Ishikawa (cell line): ENCODE data around the gene SHF.

Source experiments
- CEBPB ChIP-seq: IDR thresholded peaks from 2 replicates; pipeline ENCODE4 v1.6.1; 2012
- CREB1 ChIP-seq: IDR thresholded peaks from 2 replicates; pipeline ENCODE4 v1.6.1; 2012; ENCODE audit warnings: low read depth
- EGR1 ChIP-seq: IDR thresholded peaks from 2 replicates; pipeline ENCODE4 v1.6.1; 2012
- EP300 ChIP-seq: IDR thresholded peaks from 2 replicates; pipeline ENCODE4 v1.6.1; 2012; ENCODE audit warnings: borderline replicate concordance
- FOXM1 ChIP-seq: IDR thresholded peaks from 2 replicates; pipeline ENCODE4 v1.6.1; 2012; ENCODE audit warnings: low read depth, borderline replicate concordance
- MAX ChIP-seq: IDR thresholded peaks from 2 replicates; pipeline ENCODE4 v1.6.1; 2012
- NFIC ChIP-seq: IDR thresholded peaks from 2 replicates; pipeline ENCODE4 v1.6.1; 2012
- RAD21 ChIP-seq: IDR thresholded peaks from 2 replicates; pipeline ENCODE4 v1.6.1; 2012; ENCODE audit warnings: low read depth
- TAF1 ChIP-seq: IDR thresholded peaks from 2 replicates; pipeline ENCODE4 v1.6.1; 2012; ENCODE audit warnings: low read depth, mild to moderate bottlenecking
- TCF12 ChIP-seq: IDR thresholded peaks from 2 replicates; pipeline ENCODE4 v1.6.1; 2012; ENCODE audit warnings: low read depth
- TEAD4 ChIP-seq: IDR thresholded peaks from 2 replicates; pipeline ENCODE4 v1.6.1; 2012
- USF1 ChIP-seq: IDR thresholded peaks from 2 replicates; pipeline ENCODE4 v1.6.1; 2012
- YY1 ChIP-seq: IDR thresholded peaks from 2 replicates; pipeline ENCODE4 v1.6.1; 2012; ENCODE audit warnings: low read depth
- ZBTB7A ChIP-seq: IDR thresholded peaks from 2 replicates; pipeline ENCODE4 v1.6.1; 2012; ENCODE audit warnings: low read depth
- TF ChIP-seq, protein P1 (sequence below): IDR thresholded peaks from 2 replicates; pipeline ENCODE4 v1.6.1; 2012; ENCODE audit warnings: low read depth, mild to moderate bottlenecking

SHF gene

DNA sequence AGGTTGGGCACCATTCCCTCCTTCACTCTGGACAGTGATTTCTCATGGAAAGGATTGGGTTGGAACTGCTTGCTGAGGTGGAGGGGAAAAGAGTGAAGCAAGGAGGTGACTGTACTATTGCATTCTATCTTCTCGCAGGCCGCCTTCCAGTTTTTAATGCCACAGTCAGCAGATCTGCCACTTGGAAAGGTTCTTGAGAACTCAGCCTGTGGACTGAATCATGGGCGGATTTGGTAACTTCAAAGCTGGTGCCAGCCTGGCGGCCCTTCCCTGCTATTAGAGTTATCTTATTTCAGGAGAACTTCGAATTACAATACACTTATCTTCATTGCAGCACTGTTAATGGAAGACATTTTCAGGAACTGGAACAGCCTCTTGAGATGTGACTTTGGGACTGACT lies 41.2 kb upstream of the SHF start:
- TF ChIP-seq EP300 (no peak), USF1 (no peak), FOXM1 (no peak)
- TF ChIP-seq, protein P1, sequence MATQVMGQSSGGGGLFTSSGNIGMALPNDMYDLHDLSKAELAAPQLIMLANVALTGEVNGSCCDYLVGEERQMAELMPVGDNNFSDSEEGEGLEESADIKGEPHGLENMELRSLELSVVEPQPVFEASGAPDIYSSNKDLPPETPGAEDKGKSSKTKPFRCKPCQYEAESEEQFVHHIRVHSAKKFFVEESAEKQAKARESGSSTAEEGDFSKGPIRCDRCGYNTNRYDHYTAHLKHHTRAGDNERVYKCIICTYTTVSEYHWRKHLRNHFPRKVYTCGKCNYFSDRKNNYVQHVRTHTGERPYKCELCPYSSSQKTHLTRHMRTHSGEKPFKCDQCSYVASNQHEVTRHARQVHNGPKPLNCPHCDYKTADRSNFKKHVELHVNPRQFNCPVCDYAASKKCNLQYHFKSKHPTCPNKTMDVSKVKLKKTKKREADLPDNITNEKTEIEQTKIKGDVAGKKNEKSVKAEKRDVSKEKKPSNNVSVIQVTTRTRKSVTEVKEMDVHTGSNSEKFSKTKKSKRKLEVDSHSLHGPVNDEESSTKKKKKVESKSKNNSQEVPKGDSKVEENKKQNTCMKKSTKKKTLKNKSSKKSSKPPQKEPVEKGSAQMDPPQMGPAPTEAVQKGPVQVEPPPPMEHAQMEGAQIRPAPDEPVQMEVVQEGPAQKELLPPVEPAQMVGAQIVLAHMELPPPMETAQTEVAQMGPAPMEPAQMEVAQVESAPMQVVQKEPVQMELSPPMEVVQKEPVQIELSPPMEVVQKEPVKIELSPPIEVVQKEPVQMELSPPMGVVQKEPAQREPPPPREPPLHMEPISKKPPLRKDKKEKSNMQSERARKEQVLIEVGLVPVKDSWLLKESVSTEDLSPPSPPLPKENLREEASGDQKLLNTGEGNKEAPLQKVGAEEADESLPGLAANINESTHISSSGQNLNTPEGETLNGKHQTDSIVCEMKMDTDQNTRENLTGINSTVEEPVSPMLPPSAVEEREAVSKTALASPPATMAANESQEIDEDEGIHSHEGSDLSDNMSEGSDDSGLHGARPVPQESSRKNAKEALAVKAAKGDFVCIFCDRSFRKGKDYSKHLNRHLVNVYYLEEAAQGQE, result no peak

GRCh38 chr15:45225506-45226273 lies 37.9 kb upstream of the SHF start:
- TF ChIP-seq CREB1, result no peak
- TF ChIP-seq RAD21, result no peak
- TF ChIP-seq, protein P1, result no peak
- TF ChIP-seq TEAD4, result no peak
- TF ChIP-seq YY1, result no peak
- no peak for TF ChIP-seq EP300
- no peak for TF ChIP-seq ZBTB7A
- TF ChIP-seq TCF12, result no peak
- no peak for TF ChIP-seq MAX
- TF ChIP-seq USF1, result no peak
- TF ChIP-seq NFIC, result no peak
- TF ChIP-seq TAF1, result no peak

- TF ChIP-seq EP300 (no peak), ZBTB7A (no peak), TEAD4 (no peak), USF1 (no peak), CREB1 (no peak), TAF1 (no peak), CEBPB (no peak)
- TF ChIP-seq, protein P1, result no peak
Measured at GRCh38 chr15:45224621-45225217, 37.0 kb upstream of the SHF start.

DNA sequence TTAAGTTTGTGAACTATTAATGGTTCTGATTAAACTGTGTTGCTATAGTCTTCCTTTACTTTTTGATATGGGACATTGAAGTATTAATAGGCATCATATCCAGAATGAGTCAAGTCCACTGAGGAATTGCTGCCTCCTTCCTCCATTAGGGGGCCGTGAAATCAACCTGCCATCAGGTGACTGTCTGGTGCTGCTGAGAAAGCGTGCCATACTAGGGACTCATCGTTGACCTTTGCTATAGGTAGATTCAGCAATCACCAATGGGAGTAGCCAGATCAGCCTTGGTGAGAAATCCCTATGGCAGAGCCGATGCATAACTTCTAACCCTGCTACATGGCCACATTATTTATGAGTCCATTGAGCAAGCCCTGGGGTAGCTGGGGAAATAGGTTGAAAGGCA lies 34.2 kb upstream of the SHF start:
- TF ChIP-seq YY1 (no peak), FOXM1 (no peak), EGR1 (no peak), NFIC (no peak), USF1 (no peak), CREB1 (no peak), CEBPB (no peak), EP300 (no peak), TAF1 (no peak), MAX (no peak), ZBTB7A (no peak), TEAD4 (no peak), TCF12 (no peak), RAD21 (no peak)
- TF ChIP-seq, protein P1, result no peak
